ENCODE measurements around the gene ACAA1. TPM values are rescaled to one million over a fixed set of nuclear protein-coding genes. Genes with fewer than 3 reads are reported as not detected.

The ACAA1 gene
- total RNA-seq, 4 donors from 2014 or later: 24.5 to 31.2 (median 29.3) TPM

GRCh38 chr3:38108649-38109579 is 28.0 kb downstream of the ACAA1 start:
- no peak overlapping the region for H3K4me3 ChIP-seq
- ATAC-seq (no peak), DNase-seq (no peak)
- in situ Hi-C loops (cut with MboI; ENCODE audit: low sequenced_read_pairs in 4 of 4): no loop called here
- peaks cover 0 to 10% (median 0%) of the 10 kb centered on the region in 3 donors for H3K27me3 ChIP-seq
- H3K4me1 ChIP-seq: no peaks in the 10 kb centered on the region
- H3K9me3 ChIP-seq: no peaks in the 10 kb centered on the region
- H3K27ac ChIP-seq: no peak overlapping the region
- no peaks in the 10 kb centered on the region for H3K36me3 ChIP-seq
- intact Hi-C loops (cut with DNase I; ENCODE audit: low total_unique reads): no loop called here
- TF ChIP-seq CTCF (IDR thresholded peaks at IDR 0.05 in 4 of 5, conservative IDR thresholded peaks at IDR 0.05 in 1 of 5): no peak
- TF ChIP-seq POLR2A (IDR thresholded peaks at IDR 0.05): no peak

GRCh38 chr3:38107911-38108648 is 28.8 kb downstream of the ACAA1 start:
- TF ChIP-seq POLR2A (IDR thresholded peaks at IDR 0.05): no peak
- TF ChIP-seq CTCF (IDR thresholded peaks at IDR 0.05 in 4 of 5, conservative IDR thresholded peaks at IDR 0.05 in 1 of 5): no peak
- intact Hi-C loops (cut with DNase I; ENCODE audit: low total_unique reads) (no loop called here), in situ Hi-C loops (cut with MboI; ENCODE audit: low sequenced_read_pairs in 4 of 4) (no loop called here)
- Histone ChIP-seq H3K36me3 (no peaks in the 10 kb centered on the region), H3K9me3 (no peaks in the 10 kb centered on the region), H3K4me3 (no peak overlapping the region), H3K27me3 (peaks cover 0 to 10% (median 0%) of the 10 kb centered on the region in 3 donors), H3K27ac (no peak overlapping the region), H3K4me1 (no peaks in the 10 kb centered on the region)
- ATAC-seq (no peak), DNase-seq (no peak)

GRCh38 chr3:38105525-38105924 is 31.4 kb downstream of the ACAA1 start:
- no peak overlapping the region for H3K4me3 ChIP-seq
- H3K4me1 ChIP-seq: no peaks in the 10 kb centered on the region
- ATAC-seq: no peak
- no peak for DNase-seq
- H3K27ac ChIP-seq: no peak overlapping the region
- TF ChIP-seq CTCF (IDR thresholded peaks at IDR 0.05 in 4 of 5, conservative IDR thresholded peaks at IDR 0.05 in 1 of 5) (no peak), POLR2A (IDR thresholded peaks at IDR 0.05) (no peak)
- peaks cover 0 to 10% (median 0%) of the 10 kb centered on the region in 3 donors for H3K27me3 ChIP-seq
- in situ Hi-C loops (cut with MboI; ENCODE audit: low sequenced_read_pairs in 4 of 4): no loop called here
- intact Hi-C loops (cut with DNase I; ENCODE audit: low total_unique reads): no loop called here
- no peaks in the 10 kb centered on the region for H3K9me3 ChIP-seq
- no peaks in the 10 kb centered on the region for H3K36me3 ChIP-seq

GRCh38 chr3:38102444-38102814 is 34.5 kb downstream of the ACAA1 start:
- DNase-seq (no peak), ATAC-seq (no peak)
- no peak overlapping the region for H3K4me3 ChIP-seq
- in situ Hi-C loops (cut with MboI; ENCODE audit: low sequenced_read_pairs in 4 of 4): no loop called here
- H3K27me3 ChIP-seq: peaks cover 0 to 10% (median 0%) of the 10 kb centered on the region in 3 donors
- no peaks in the 10 kb centered on the region for H3K9me3 ChIP-seq
- H3K27ac ChIP-seq: no peak overlapping the region
- H3K4me1 ChIP-seq: no peaks in the 10 kb centered on the region
- TF ChIP-seq CTCF (IDR thresholded peaks at IDR 0.05 in 4 of 5, conservative IDR thresholded peaks at IDR 0.05 in 1 of 5): no peak
- no peak for TF ChIP-seq POLR2A (IDR thresholded peaks at IDR 0.05)
- intact Hi-C loops (cut with DNase I; ENCODE audit: low total_unique reads): no loop called here
- H3K36me3 ChIP-seq: no peaks in the 10 kb centered on the region
